GM12878 (cell line): Measurements from ENCODE around the gene RNF40. TPM values are rescaled to one million over a fixed set of nuclear protein-coding genes. Genes with fewer than 3 reads are reported as not detected.

ENCODE experiments used
- ATAC-seq: fragments of 200-7000 bp; cut with Tn5 transposase; 3 replicates; pipeline ENCODE4 v1.9.1; 2020; ENCODE audit warnings: mild to moderate bottlenecking, moderate library complexity
- BruUV-seq: library from RNA; stranded (reverse); fragments of 400-500 nt; replicated peaks from 2 replicates; lab custom pipeline; 2021; lab: Mats Ljungman, UMichigan
- CTCF ChIA-PET: fragments of 300-600 bp; sonication (Branson Sonifier 250); formaldehyde crosslinking; extraction: SDS; loops from one replicate; lab custom pipeline; 2021; ENCODE audit warnings: inconsistent platforms; lab: Yijun Ruan, JAX
- POLR2A ChIA-PET: fragments of 350-600 bp; formaldehyde crosslinking; extraction: SDS; loops from one replicate; lab custom pipeline; 2021; ENCODE audit warnings: inconsistent platforms; lab: Charles Lee
- RAD21 ChIA-PET: fragments of 300-600 bp; sonication (Branson Sonifier 250); formaldehyde crosslinking; loops from one replicate; lab custom pipeline; 2023; ENCODE audit warnings: antibody characterized with exemption; ENCODE audit not compliant: unreplicated experiment; lab: Charles Lee
- SMC1A ChIA-PET: fragments of 300-600 bp; sonication (Branson Sonifier 250); formaldehyde crosslinking; loops from one replicate; lab custom pipeline; 2023; ENCODE audit not compliant: unreplicated experiment, uncharacterized antibody; lab: Charles Lee
- DNase-seq: peaks from one replicate; pipeline ENCODE4 v3.0.0-alpha.2; 2011; ENCODE audit warnings: low read depth, low spot score
- FAIRE-seq: peaks from 3 replicates; lab custom pipeline; 2011; peaks lifted over from hg19 to GRCh38; lab: Jason Lieb, UNC
- H2AFZ ChIP-seq: 2 replicates; pipeline ENCODE4 v1.6.0; 2011; ENCODE audit warnings: low read depth, low read length, control low read depth; ENCODE audit not compliant: control insufficient read depth
- H3K27ac ChIP-seq: 2 replicates; pipeline ENCODE4 v1.5.1; 2011; ENCODE audit warnings: control low read depth; ENCODE audit not compliant: control insufficient read depth, insufficient read depth
- H3K27me3 ChIP-seq, 2 experiments: replicated peaks in 1 of 2; 2 replicates each; pipeline versions ENCODE4 v1.6.0 to v1.6.1; 2011; ENCODE audit warnings: low read length in 1 of 2; ENCODE audit not compliant: control insufficient read depth in 2 of 2, insufficient read depth in 2 of 2
- H3K36me3 ChIP-seq, 2 experiments: 2 replicates each; pipeline ENCODE4 v1.5.1; 2011; ENCODE audit warnings: low read length in 1 of 2; ENCODE audit not compliant: control insufficient read depth in 2 of 2, insufficient read depth in 2 of 2
- H3K4me1 ChIP-seq: 2 replicates; pipeline ENCODE4 v1.6.1; 2011; ENCODE audit warnings: mild to moderate bottlenecking, low read length, moderate library complexity, mixed read lengths; ENCODE audit not compliant: control insufficient read depth, insufficient read depth
- H3K4me2 ChIP-seq: 2 replicates; pipeline ENCODE4 v1.6.0; 2011; ENCODE audit warnings: control low read depth; ENCODE audit not compliant: control insufficient read depth, insufficient read depth
- H3K4me3 ChIP-seq: fragments of 200-600 bp; sonication (generic); 2 replicates; pipeline ENCODE4 v1.5.1; 2016
- H3K79me2 ChIP-seq: 2 replicates; pipeline ENCODE4 v1.6.0; 2011; ENCODE audit warnings: low read length; ENCODE audit not compliant: control insufficient read depth, insufficient read depth
- H3K9ac ChIP-seq: 2 replicates; pipeline ENCODE4 v1.8.0; 2011; ENCODE audit warnings: low read length, control low read depth, mixed read lengths; ENCODE audit not compliant: control insufficient read depth, insufficient read depth
- H3K9me3 ChIP-seq: replicated peaks from 3 replicates; pipeline ENCODE4 v1.5.1; 2011; ENCODE audit warnings: mild to moderate bottlenecking, low read length; ENCODE audit not compliant: control insufficient read depth, insufficient read depth
- H4K20me1 ChIP-seq: 2 replicates; pipeline ENCODE4 v1.6.0; 2011; ENCODE audit not compliant: control insufficient read depth, insufficient read depth
- CBX5 ChIP-seq: sonication (generic); IDR thresholded peaks from 2 replicates; pipeline ENCODE4 v1.6.1; 2016; ENCODE audit warnings: low read depth, moderate library complexity, mild to moderate bottlenecking, inconsistent platforms
- IRF4 ChIP-seq: IDR thresholded peaks from 2 replicates; pipeline ENCODE4 v1.6.1; 2011; ENCODE audit warnings: low read depth, low read length
- MTA3 ChIP-seq: IDR thresholded peaks from 2 replicates; pipeline ENCODE4 v1.6.1; 2012; ENCODE audit warnings: low read length, inconsistent platforms, borderline replicate concordance
- MYC ChIP-seq: IDR thresholded peaks from 2 replicates; pipeline ENCODE4 v1.6.1; 2011; ENCODE audit warnings: mild to moderate bottlenecking, low read length, moderate library complexity, inconsistent platforms; ENCODE audit not compliant: insufficient read depth, insufficient replicate concordance, insufficient read length, severe bottlenecking
- RAD51 ChIP-seq: fragments of 450-650 bp; IDR thresholded peaks from 2 replicates; pipeline ENCODE4 v1.6.1; 2016; ENCODE audit warnings: moderate library complexity, mild to moderate bottlenecking, inconsistent platforms
- SREBF1 ChIP-seq: IDR thresholded peaks from 2 replicates; pipeline ENCODE4 v1.6.1; 2012; ENCODE audit warnings: mild to moderate bottlenecking, low read length
- SUZ12 ChIP-seq: fragments of 200-600 bp; sonication (generic); IDR thresholded peaks from one replicate; pipeline ENCODE4 v1.6.1; 2018; ENCODE audit warnings: antibody characterized with exemption, mild to moderate bottlenecking; ENCODE audit not compliant: unreplicated experiment
- ZNF24 ChIP-seq: fragments of 450-650 bp; IDR thresholded peaks from 2 replicates; pipeline ENCODE4 v1.6.1; 2017; ENCODE audit warnings: antibody characterized with exemption, mild to moderate bottlenecking
- WGBS: methylation state at CpG from one replicate; pipeline ENCODE4 v1.1.6; 2016; ENCODE audit warnings: low lambda C conversion rate; ENCODE audit not compliant: insufficient replicate concordance, insufficient coverage; ENCODE audit errors: missing lambda C conversion rate; 5-methylcytosine and 5-hydroxymethylcytosine counted together
- in situ Hi-C: fragments of 300-500 bp; cut with MboI; formaldehyde crosslinking; loops from 9 replicates; pipeline ENCODE4 v1.14.3; 2018; ENCODE audit warnings: mixed read lengths
- intact Hi-C: fragments of 100-400 bp; cut with micrococcal nuclease; formaldehyde crosslinking; loops from one replicate; pipeline ENCODE4 v1.14.2; 2022; ENCODE audit not compliant: unreplicated experiment
- polyA plus RNA-seq, 11 experiments: library from polyadenylated mRNA; depleted of rRNA in 4 of 11; unstranded in 6 of 11; stranded (reverse) in 5 of 11; fragments of >200 nt; fragmentation: Nextera tagmentation in 4 of 11; fragmentation: Illumina TruSeq in 1 of 11; extraction: Ambion mirVana in 4 of 11; extraction: Trizol in 1 of 11; gene quantifications; 1 replicate in 1 of 11; 2 replicates in 10 of 11; pipeline versions ENCODE4 v1.2.1 to v1.2.3, GENCODE V29; 2011 to 2016; ENCODE audit warnings: inconsistent platforms in 2 of 11, missing spikeins in 2 of 11, low read depth in 1 of 11
- total RNA-seq, 4 experiments: library from RNA; depleted of rRNA in 3 of 4; stranded (reverse); fragments of >200 nt in 3 of 4; fragmentation: Illumina TruSeq in 1 of 4; extraction: Trizol in 1 of 4; gene quantifications; 2 replicates each; pipeline versions ENCODE4 v1.2.1 to v1.2.3, GENCODE V29; 2013 to 2021
- TF ChIP-seq, protein P1 (sequence below): IDR thresholded peaks from 2 replicates; pipeline ENCODE4 v1.6.1; 2012; ENCODE audit warnings: low read length, inconsistent platforms
- TF ChIP-seq, protein P2 (sequence below): IDR thresholded peaks from 2 replicates; pipeline ENCODE4 v1.6.1; 2011; ENCODE audit warnings: borderline replicate concordance, low read depth, mild to moderate bottlenecking, moderate library complexity, mixed read lengths, low read length; ENCODE audit not compliant: insufficient read depth; ENCODE audit errors: extremely low read length
- TF ChIP-seq, protein P3 (sequence below): fragments of 450-650 bp; conservative IDR thresholded peaks from 2 replicates; pipeline ENCODE4 v1.6.1; 2017; ENCODE audit warnings: mild to moderate bottlenecking, moderate library complexity
- TF ChIP-seq, protein P4 (sequence below): IDR thresholded peaks from 2 replicates; pipeline ENCODE4 v1.6.1; 2012; ENCODE audit warnings: low read depth, low read length, improper control_type of control experiment
- TF ChIP-seq, protein P5 (sequence below): fragments of 450-650 bp; formaldehyde crosslinking; IDR thresholded peaks from 2 replicates; pipeline ENCODE4 v1.5.0; 2022; ENCODE audit warnings: mild to moderate bottlenecking, missing genetic modification characterization

Gene RNF40
- total and polyA plus RNA-seq, 10 of the 15 experiments (the other 5 are each of a cell fraction or from before 2014, with no cell fraction given), result 3.7 to 97.6 (median 58.4) TPM

DNA sequence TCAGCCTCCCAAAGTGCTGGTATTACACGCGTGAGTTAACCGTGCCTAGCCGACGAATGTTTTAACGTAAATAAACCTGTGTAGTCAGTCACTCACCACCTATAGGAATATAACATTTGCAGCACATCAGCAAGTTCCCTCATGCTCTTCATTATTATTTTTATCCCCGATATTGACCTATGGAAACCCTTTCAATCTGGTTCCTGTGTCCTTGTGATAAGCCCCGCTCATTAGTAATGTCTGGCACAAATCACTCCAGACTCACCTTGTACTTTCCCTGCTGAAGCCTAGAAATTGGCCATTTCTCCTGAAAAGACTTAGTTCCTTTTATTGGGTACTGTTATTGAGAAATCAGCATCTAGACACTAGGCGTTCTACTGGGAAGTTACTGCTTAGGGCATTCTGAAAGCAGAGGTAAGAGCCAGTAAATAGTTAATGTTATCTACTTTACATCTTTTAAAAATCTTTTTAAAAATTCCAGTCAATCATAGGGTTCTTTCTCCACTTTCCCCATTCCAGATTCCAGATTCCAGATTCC is 15.4 kb upstream of the RNF40 start (continued):
- TF ChIP-seq CBX5, result no peak
- TF ChIP-seq, protein P1, sequence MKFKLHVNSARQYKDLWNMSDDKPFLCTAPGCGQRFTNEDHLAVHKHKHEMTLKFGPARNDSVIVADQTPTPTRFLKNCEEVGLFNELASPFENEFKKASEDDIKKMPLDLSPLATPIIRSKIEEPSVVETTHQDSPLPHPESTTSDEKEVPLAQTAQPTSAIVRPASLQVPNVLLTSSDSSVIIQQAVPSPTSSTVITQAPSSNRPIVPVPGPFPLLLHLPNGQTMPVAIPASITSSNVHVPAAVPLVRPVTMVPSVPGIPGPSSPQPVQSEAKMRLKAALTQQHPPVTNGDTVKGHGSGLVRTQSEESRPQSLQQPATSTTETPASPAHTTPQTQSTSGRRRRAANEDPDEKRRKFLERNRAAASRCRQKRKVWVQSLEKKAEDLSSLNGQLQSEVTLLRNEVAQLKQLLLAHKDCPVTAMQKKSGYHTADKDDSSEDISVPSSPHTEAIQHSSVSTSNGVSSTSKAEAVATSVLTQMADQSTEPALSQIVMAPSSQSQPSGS, result no peak
- TF ChIP-seq SREBF1, result no peak
- TF ChIP-seq MYC, result no peak
- TF ChIP-seq, protein P2, sequence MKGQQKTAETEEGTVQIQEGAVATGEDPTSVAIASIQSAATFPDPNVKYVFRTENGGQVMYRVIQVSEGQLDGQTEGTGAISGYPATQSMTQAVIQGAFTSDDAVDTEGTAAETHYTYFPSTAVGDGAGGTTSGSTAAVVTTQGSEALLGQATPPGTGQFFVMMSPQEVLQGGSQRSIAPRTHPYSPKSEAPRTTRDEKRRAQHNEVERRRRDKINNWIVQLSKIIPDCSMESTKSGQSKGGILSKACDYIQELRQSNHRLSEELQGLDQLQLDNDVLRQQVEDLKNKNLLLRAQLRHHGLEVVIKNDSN, result no peak

DNA sequence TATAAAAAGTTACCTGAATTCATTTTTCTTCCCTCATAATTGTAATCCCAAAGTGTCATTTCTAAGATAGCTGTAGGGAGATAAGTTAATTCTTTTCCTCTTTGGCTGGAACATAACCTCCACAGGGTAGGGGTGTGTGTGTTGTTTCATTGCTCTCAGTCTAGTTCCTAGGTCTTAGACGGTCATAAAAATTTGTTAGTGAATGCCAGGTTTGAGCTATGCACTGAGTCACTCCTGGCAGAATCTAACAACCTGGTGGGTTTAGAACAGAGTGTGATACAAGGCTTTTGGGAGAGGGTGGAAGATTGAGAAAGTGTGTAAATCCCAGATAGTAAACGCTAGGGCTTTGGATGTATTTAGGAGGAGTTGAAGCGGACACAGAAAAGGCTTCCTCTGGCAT is 14.8 kb upstream of the RNF40 start:
- intact Hi-C loops, result no loop called here
- DNase-seq, result no peak
- Histone ChIP-seq H3K27me3 (no peaks in the 10 kb centered on the region), H3K79me2 (peaks cover 18% of the 10 kb centered on the region), H4K20me1 (no peaks in the 10 kb centered on the region; the same call in 1 of the 2 replicates), H3K4me2 (peak overlapping the region; percentile 82), H3K9ac (peak overlapping the region; percentile 42), H3K4me1 (peaks cover 9% of the 10 kb centered on the region), H3K4me3 (peak overlapping the region; percentile 67; the same call in 1 of the 2 replicates), H2AFZ (peak overlapping the region; percentile 74; the same call in 1 of the 2 replicates), H3K27ac (peak overlapping the region; percentile 71; the same call in 1 of the 2 replicates), H3K36me3 (peaks cover 4% of the 10 kb centered on the region in 2 experiments; a peak in 3 of 4 replicates), H3K9me3 (no peaks in the 10 kb centered on the region)
- BruUV-seq, result no TSS peak
- ChIA-PET POLR2A (interaction anchor here (0.5 to 2.0 kb wide), 13 partner anchors 11 to 370 kb away, joined by 3 to 9 read pairs (median 4); partner anchors contain the start of genes KAT8 and SRCAP), SMC1A (interaction anchor here (0.9 to 1.6 kb wide), 5 partner anchors 10 to 127 kb away, joined by 3 to 4 read pairs (median 3); no protein-coding TSS in a partner anchor), CTCF (interaction anchor here (1.0 to 1.9 kb wide), 6 partner anchors 26 to 195 kb away, joined by 3 to 9 read pairs (median 4); partner anchors contain the start of gene PRR14), RAD21 (interaction anchor here (1.0 to 1.8 kb wide), 5 partner anchors 67 to 327 kb away, joined by 3 to 6 read pairs (median 4); partner anchors contain the start of genes FBRS, ZNF646 and ZNF668)
- in situ Hi-C loops, result no loop called here
- no peak for FAIRE-seq
- WGBS, result 64% methylated on average over 3 of the region's 3 CpGs
- TF ChIP-seq, protein P3, sequence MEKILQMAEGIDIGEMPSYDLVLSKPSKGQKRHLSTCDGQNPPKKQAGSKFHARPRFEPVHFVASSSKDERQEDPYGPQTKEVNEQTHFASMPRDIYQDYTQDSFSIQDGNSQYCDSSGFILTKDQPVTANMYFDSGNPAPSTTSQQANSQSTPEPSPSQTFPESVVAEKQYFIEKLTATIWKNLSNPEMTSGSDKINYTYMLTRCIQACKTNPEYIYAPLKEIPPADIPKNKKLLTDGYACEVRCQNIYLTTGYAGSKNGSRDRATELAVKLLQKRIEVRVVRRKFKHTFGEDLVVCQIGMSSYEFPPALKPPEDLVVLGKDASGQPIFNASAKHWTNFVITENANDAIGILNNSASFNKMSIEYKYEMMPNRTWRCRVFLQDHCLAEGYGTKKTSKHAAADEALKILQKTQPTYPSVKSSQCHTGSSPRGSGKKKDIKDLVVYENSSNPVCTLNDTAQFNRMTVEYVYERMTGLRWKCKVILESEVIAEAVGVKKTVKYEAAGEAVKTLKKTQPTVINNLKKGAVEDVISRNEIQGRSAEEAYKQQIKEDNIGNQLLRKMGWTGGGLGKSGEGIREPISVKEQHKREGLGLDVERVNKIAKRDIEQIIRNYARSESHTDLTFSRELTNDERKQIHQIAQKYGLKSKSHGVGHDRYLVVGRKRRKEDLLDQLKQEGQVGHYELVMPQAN, result no peak
- TF ChIP-seq, protein P4, sequence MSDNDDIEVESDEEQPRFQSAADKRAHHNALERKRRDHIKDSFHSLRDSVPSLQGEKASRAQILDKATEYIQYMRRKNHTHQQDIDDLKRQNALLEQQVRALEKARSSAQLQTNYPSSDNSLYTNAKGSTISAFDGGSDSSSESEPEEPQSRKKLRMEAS, result no peak
- TF ChIP-seq IRF4, result no peak
- TF ChIP-seq, protein P5, sequence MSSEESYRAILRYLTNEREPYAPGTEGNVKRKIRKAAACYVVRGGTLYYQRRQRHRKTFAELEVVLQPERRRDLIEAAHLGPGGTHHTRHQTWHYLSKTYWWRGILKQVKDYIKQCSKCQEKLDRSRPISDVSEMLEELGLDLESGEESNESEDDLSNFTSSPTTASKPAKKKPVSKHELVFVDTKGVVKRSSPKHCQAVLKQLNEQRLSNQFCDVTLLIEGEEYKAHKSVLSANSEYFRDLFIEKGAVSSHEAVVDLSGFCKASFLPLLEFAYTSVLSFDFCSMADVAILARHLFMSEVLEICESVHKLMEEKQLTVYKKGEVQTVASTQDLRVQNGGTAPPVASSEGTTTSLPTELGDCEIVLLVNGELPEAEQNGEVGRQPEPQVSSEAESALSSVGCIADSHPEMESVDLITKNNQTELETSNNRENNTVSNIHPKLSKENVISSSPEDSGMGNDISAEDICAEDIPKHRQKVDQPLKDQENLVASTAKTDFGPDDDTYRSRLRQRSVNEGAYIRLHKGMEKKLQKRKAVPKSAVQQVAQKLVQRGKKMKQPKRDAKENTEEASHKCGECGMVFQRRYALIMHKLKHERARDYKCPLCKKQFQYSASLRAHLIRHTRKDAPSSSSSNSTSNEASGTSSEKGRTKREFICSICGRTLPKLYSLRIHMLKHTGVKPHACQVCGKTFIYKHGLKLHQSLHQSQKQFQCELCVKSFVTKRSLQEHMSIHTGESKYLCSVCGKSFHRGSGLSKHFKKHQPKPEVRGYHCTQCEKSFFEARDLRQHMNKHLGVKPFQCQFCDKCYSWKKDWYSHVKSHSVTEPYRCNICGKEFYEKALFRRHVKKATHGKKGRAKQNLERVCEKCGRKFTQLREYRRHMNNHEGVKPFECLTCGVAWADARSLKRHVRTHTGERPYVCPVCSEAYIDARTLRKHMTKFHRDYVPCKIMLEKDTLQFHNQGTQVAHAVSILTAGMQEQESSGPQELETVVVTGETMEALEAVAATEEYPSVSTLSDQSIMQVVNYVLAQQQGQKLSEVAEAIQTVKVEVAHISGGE (CRISPR knock-in tag), result no peak
- TF ChIP-seq SUZ12, result no peak
- no peak for TF ChIP-seq MYC
- TF ChIP-seq ZNF24, result no peak
- TF ChIP-seq MTA3, result 0 out of 2 replicates have a peak, but pooled peaks have one; percentile 69
- no peak for TF ChIP-seq RAD51
- no peak for ATAC-seq
